Measurements from ENCODE around the gene GSK3B. TPM values are rescaled to one million over a fixed set of nuclear protein-coding genes. Genes with fewer than 3 reads are reported as not detected.

GSK3B gene
- total RNA-seq, 1 donor from 2014 or later, result 48.0 TPM

DNA sequence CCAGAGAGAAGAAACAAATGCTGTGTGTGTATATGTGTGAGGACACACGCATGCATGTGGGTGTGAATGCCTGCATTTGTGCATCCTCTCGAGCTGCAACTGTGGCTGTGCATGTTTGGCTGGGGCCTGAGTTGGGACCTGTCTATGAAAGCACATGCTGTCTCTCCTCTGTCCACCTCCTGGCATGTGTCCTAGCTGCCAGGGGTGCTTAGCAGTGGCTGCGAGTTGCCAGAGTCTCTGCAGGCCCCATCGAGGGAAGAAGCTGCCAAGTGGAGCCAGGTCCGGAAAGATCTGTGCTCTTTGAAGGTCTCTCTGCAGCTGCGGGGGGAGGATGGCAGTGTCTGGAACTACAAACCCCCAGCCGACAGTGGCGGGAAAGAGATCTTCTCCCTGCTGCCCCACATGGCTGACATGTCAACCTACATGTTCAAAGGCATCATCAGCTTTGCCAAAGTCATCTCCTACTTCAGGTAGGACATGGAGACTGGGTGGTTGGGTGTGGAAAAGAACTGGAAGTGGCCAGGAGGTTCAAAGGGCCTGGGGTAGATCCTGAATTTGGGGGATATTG, 281.7 kb downstream of the GSK3B start:
- no peak for DNase-seq

DNA sequence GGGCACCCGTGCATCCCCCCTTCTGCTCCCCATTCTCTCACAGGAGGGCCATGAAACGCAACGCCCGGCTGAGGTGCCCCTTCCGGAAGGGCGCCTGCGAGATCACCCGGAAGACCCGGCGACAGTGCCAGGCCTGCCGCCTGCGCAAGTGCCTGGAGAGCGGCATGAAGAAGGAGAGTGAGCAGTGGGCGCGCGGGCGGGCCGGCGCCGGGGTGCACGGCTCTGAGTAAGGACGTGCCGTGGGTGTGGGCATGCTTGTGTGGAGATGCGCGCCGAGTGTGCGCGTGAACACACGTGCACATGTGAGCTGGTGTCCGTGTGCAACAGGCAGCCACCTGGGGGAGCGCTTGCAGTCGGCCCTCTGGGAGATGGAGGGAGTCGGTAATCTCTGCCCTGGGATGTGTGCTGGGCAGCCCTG, 284.2 kb downstream of the GSK3B start:
- peak; percentile 60 for DNase-seq

DNA sequence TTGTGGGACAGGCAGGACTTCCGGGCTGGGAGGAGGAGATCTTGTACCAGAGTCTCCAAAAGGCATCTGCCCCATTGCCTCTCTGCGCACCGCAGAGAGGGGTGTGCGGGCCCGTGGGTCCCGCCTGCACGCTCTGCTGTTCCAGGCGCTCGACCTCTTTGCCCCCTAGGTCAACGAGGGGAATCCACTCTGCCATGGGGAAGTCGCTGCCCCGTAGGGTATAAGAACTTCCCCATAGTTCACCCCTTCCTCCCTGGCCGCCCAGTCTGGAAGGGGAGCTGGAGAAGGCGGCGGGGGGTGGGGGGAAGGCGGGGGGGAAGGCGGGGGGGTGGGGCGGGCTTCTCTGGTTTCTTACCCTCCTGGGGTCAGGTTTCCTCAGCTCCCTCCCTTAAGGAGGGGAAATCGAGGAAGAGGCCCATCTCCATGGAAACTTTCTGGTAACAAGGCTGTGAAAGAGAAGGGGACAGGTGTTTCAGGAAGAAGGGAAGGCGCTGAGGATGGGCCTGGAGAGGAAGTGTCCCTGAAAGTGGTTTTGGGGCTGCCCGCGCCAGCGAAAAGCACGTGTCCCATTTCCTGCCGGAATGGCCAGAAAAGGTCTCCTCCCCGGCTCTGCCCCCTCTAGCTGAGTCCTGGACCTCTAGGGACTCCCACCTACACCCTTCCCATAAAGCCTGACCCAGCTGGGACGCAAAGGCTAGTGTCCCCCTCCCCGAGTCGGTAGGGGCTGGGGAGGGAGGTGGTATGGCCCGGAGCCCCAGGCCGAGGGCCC, 284.8 kb downstream of the GSK3B start:
- DNase-seq, result no peak

DNA sequence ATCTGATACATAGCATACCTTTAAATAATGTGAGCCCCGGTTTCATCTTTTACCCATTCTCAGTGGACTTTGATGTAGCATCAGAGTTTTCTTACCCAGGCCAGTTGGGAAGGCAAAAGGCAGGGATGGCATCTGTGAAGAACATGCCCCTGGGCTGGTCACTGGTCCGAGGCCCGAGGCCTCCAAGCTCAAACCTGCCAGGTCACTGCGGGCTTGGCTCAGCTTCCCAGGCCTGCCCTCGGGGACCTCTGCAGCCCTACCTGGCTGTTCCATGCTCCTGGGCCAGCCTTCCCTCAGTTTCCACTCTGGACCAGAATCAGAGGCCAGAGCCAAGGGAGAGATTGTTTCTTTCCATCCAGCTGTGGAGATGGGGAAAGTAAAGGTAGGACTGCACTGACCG, 285.4 kb downstream of the GSK3B start:
- DNase-seq, result no peak

- DNase-seq, result no peak
Observed at GRCh38 chr3:119808244-119808643, 286.0 kb downstream of the GSK3B start.

DNA sequence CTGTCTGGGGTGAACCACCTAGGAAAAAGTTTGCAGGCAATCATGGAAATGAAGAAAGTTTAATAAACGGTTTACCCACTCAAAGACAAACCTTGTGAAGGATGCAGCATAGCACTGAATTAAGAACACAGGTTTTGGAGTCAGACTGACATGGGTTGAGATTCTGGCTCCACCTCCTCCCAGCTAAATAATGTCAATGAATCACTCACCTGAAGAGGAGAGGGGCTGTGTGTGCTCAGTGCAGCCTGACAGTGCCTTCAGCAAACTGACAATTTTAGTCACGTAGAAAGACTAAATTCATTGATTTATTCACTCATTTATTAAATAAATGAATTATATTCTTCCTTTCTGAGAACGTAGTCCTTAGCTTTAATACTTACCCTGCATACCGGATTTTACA, 293.4 kb downstream of the GSK3B start:
- no peak for DNase-seq

- no peak for DNase-seq
Observed at GRCh38 chr3:119796785-119797184, 297.5 kb downstream of the GSK3B start.

DNA sequence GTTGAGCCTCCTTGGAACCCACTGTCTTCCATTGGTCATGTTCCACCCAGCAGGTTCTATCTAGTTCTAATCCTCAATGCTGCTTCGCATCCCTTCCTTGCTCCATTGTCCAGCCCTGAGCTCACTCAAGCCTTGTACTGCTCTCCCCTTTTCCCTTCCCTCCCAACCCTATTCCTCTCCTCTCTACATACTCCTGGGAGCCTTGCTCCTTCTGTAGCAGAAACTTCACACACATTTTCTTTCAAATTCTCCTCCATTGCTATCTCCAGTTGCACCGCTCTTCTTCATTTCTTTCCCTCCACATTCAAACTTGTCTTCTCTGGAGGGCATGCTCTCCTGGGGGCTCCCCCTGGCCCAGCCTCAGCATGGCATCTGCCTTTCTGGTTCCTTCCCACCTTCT, 297.9 kb downstream of the GSK3B start:
- DNase-seq, result no peak

- no peak for DNase-seq
Observed at GRCh38 chr3:119795849-119796248, 298.4 kb downstream of the GSK3B start.

DNA sequence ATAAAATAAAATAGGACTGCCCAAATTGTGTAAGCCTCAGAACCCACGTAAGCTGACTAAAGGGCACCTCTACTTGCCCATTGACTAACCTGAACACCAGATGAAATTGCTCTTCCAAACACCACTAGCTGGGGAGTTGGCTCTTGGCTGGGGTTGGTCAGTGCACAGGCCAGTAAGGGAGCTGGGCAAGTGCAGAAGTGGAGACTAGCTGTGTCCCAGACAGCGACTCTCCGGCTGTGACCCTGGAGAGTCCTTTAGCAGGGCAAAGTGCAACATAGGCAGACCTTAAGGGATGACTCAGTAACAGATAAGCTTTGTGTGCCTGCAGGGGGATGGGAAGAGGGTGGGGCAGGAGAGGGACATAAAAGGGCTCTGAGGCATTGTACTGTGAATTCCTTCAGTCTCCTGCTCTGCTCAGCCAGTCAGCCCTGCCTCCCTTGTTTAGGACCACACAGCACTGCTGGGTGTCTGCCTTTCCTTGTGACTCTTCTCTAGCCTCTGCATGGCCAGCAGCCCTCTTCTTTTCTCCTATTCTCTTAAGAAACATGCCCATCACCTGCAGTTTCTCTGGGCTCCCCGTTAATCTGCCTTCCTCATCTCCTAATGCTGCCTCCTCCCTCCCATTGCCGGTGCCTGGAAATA, 299.2 kb downstream of the GSK3B start:
- DNase-seq, result no peak

GRCh38 chr3:119794401-119794800, 299.8 kb downstream of the GSK3B start:
- no peak for DNase-seq

DNA sequence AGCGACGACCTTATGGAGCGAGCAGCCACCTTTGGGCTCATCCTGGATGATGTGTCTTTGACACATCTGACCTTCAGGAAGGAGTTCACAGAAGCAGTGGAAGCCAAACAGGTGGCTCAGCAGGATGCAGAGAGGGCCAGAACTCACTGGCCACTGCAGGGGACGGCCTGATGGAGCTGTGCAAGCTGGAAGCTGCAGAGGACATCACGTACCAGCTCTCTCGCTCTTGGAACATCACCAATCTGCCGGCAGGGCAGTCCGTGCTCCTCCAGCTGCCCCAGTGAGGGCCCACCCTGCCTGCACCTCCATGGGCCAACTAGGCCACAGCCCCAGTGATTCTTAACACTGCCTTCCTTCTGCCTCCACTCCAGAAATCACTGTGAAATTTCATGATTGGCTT, 302.0 kb downstream of the GSK3B start:
- no peak for DNase-seq

GRCh38 chr3:119790369-119790768, 303.9 kb downstream of the GSK3B start:
- DNase-seq, result no peak

GRCh38 chr3:119786409-119786808, 307.8 kb downstream of the GSK3B start:
- no peak for DNase-seq

- no peak for DNase-seq
Observed at GRCh38 chr3:119783883-119784282, 310.4 kb downstream of the GSK3B start.

DNA sequence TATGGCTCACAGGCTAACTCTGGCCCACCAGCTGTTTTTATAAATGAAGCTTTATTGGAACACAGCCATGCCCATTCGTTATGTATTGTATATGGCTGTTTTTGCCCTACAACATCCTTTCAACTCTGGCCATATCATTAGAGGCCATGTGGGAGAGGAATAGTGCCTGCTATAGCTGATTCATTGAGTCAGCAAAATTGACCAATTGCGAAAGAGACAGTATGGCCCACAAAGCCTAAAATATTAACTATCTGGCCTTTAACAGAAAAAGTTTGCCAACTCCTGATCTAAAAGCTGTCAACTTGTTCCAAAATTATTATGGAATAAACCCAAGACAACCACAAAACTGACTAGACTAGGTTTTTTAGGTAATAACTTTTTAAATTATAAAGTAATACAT, 311.0 kb downstream of the GSK3B start:
- no peak for DNase-seq

DNA sequence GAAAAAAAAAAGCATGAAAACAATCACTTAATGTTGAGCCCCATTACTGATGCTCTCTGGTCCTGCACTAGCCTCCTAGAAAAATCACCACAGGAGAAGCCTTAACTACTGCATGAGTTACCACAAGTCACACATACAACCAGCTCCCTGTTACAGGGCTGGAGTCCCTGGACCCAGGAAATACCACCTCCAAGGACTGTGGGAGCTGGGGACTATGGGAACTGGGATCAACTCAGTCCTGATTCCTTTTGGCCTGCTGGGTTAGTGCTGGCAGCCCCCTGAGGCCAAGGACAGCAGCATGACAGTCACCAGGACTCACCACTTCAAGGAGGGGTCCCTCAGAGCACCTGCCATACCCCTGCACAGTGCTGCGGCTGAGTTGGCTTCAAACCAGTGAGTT, 311.8 kb downstream of the GSK3B start:
- DNase-seq, result no peak

DNA sequence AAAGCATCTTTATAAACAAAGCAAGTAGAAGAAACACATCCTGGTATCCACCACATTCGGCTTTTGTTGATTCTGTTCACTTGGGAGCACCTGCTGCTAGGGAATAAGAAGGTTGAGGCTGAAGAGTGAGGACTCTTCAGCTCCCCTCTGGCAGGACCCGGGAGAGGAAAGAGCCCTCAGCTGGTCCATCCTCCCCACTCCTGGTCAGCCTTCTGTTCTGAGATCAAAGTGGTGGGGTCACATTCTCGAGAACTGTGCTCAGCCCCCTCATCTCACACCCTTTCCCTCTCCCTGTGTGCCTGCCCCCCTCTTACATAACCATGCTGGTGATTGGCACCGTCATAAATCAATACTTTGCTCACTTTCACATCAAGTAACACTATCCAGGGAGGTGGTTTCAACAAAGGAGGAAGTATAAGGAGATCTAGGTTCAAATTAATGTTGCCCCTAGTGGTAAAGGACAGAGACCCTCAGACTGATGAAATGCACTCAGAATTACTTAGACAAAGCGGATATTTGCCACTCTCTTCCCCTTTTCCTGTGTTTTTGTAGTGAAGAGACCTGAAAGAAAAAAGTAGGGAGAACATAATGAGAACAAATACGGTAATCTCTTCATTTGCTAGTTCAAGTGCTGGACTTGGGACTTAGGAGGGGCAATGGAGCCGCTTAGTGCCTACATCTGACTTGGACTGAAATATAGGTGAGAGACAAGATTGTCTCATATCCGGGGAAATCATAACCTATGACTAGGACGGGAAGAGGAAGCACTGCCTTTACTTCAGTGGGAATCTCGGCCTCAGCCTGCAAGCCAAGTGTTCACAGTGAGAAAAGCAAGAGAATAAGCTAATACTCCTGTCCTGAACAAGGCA, 312.7 kb downstream of the GSK3B start, which contains the start of gene NR1I2:
Gene NR1I2 (plus strand): TSS at position 772 of the 869 bp plus-strand sequence.
- DNase-seq, result peak; percentile 6

GRCh38 chr3:119779731-119780383, 314.4 kb downstream of the GSK3B start:
- no peak for DNase-seq

DNA sequence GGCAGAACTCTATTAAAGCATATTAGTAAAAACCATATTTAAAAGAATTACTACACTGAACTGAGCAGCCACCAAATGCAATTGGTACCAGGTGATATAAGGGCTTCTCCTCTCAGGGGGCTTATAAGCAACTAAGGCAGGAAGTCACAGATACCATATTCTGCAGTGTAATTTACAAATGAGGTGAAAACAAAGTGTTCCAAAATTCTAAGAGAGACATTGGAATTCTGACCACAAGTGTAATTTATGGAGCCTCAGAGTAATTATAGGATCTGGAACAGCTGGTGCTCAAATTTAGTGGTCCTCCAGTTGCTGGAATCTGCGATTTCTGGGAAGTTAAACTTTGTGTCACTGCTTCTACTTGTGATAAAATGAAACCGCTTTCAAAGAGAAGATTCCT, 315.4 kb downstream of the GSK3B start:
- no peak for DNase-seq

GRCh38 chr3:119778176-119778575, 316.1 kb downstream of the GSK3B start:
- peak; percentile 43 for DNase-seq

DNA sequence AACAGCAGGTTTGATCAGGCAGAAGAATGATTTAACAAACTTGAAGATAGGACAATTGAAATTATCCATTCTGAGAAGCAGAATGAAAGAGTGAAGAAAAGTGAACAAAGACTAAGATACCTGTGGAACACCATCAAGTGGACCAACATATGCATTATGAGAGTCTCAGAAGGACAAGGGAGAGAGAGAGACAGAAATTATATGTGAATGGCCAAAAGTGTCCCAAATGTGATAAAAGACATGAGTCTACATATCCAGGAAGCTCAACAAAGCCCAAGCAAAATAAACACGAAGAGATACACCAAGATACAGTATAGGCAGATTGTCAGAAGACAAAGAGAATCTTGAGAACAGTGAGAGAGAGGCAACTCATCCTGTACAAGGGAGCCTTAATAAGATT, 317.9 kb downstream of the GSK3B start:
- no peak for DNase-seq
